Stomach (tissue), 4 donors: ENCODE data around the gene SCGB1D4.

Experiments
- CTCF ChIP-seq, 7 experiments: fragments of 450-650 bp in 4 of 7; fragments of 200-600 bp in 3 of 7; sonication (generic) in 3 of 7; IDR thresholded peaks; one replicate each; pipeline ENCODE4 v1.5.1; 2016 to 2019; ENCODE audit warnings: antibody characterized with exemption in 7 of 7, control low read depth in 2 of 7, mild to moderate bottlenecking in 1 of 7
- POLR2AphosphoS5 ChIP-seq, 3 donors: sonication (generic); formaldehyde crosslinking; IDR thresholded peaks; one replicate each; pipeline ENCODE4 v1.6.1; 2016; ENCODE audit warnings: antibody characterized with exemption in 3 of 3

- TF ChIP-seq CTCF (IDR thresholded peaks at IDR 0.05) (peak in 5 of 7 experiments; percentile 32 to 67 (median 60)), POLR2AphosphoS5 (IDR thresholded peaks at IDR 0.05) (no peak)
These were observed 41.5 kb upstream of the SCGB1D4 start for GRCh38 chr11:62340269-62340901.
